H1 (cell line): ENCODE results near the gene SOX6. TPM values are rescaled to one million over a fixed set of nuclear protein-coding genes. Genes with fewer than 3 reads are reported as not detected.

Experiments
- CTCF ChIA-PET: fragments of 300-600 bp; sonication (Branson Sonifier 250); formaldehyde crosslinking; loops from one replicate; lab custom pipeline; 2021; ENCODE audit not compliant: partially characterized antibody; lab: Charles Lee
- POLR2A ChIA-PET: fragments of 300-600 bp; sonication (Branson Sonifier 250); formaldehyde crosslinking; loops from one replicate; lab custom pipeline; 2021; ENCODE audit warnings: inconsistent platforms; ENCODE audit not compliant: partially characterized antibody; lab: Charles Lee
- DNase-seq, 2 experiments: peaks; one replicate each; pipeline versions ENCODE4 v3.0.0 to v3.0.0-alpha.2; 2010 to 2022; ENCODE audit warnings: low spot score in 2 of 2, low read depth in 1 of 2, mixed read lengths in 1 of 2
- FAIRE-seq: peaks from 2 replicates; lab custom pipeline; 2011; peaks lifted over from hg19 to GRCh38; lab: Jason Lieb, UNC
- H2AFZ ChIP-seq: 2 replicates; pipeline ENCODE4 v1.8.1; 2012; ENCODE audit warnings: low read length, inconsistent platforms
- H2AK5ac ChIP-seq: 2 replicates; pipeline ENCODE4 v1.6.1; 2013; ENCODE audit warnings: low read depth, low read length
- H2BK120ac ChIP-seq: replicated peaks from 2 replicates; pipeline ENCODE3; 2013; ENCODE audit warnings: low read depth, low read length, inconsistent platforms
- H2BK12ac ChIP-seq: 2 replicates; pipeline ENCODE4 v1.6.1; 2013; ENCODE audit warnings: low read depth, low read length
- H2BK15ac ChIP-seq: 2 replicates; pipeline ENCODE4 v1.6.1; 2013; ENCODE audit warnings: low read length
- H2BK20ac ChIP-seq: 2 replicates; pipeline ENCODE4 v1.6.1; 2013; ENCODE audit warnings: low read length
- H2BK5ac ChIP-seq: 2 replicates; pipeline ENCODE4 v1.6.1; 2013; ENCODE audit warnings: low read depth, low read length
- H3K14ac ChIP-seq: 2 replicates; pipeline ENCODE4 v1.6.1; 2013; ENCODE audit warnings: inconsistent platforms; ENCODE audit not compliant: insufficient read length
- H3K18ac ChIP-seq: 2 replicates; pipeline ENCODE4 v1.6.1; 2013; ENCODE audit warnings: low read length; ENCODE audit errors: extremely low read depth
- H3K23ac ChIP-seq: 2 replicates; pipeline ENCODE4 v1.6.1; 2013; ENCODE audit warnings: inconsistent platforms; ENCODE audit not compliant: insufficient read length
- H3K23me2 ChIP-seq: 2 replicates; pipeline ENCODE4 v1.6.1; 2013; ENCODE audit warnings: low read depth, low read length
- H3K27ac ChIP-seq: 2 replicates; pipeline ENCODE4 v1.6.1; 2011; ENCODE audit warnings: low read depth, low read length, inconsistent platforms
- H3K27me3 ChIP-seq, 4 experiments: replicated peaks in 1 of 4; 1 replicate in 1 of 4; 2 replicates in 3 of 4; pipeline versions ENCODE4 v1.6.1 to v1.8.1; 2011 to 2013; ENCODE audit warnings: low read length in 3 of 4, mild to moderate bottlenecking in 3 of 4, inconsistent platforms in 2 of 4, mixed read lengths in 2 of 4, moderate library complexity in 1 of 4; ENCODE audit not compliant: control insufficient read depth in 3 of 4, insufficient read depth in 3 of 4; ENCODE audit errors: extremely low read depth in 1 of 4
- H3K36me3 ChIP-seq, 4 experiments: 2 replicates each; pipeline versions ENCODE4 v1.6.1 to v1.8.1; 2011 to 2013; ENCODE audit warnings: mild to moderate bottlenecking in 4 of 4, low read length in 3 of 4, moderate library complexity in 2 of 4, control low read depth in 1 of 4, inconsistent platforms in 1 of 4; ENCODE audit not compliant: insufficient read depth in 4 of 4, control insufficient read depth in 2 of 4
- H3K4ac ChIP-seq: replicated peaks from 2 replicates; pipeline ENCODE3; 2013; ENCODE audit warnings: low read length, low read depth, mixed read lengths, inconsistent platforms; ENCODE audit not compliant: insufficient read length
- H3K4me1 ChIP-seq, 4 experiments: replicated peaks in 1 of 4; 1 replicate in 1 of 4; 2 replicates in 3 of 4; pipeline versions ENCODE4 v1.6.1 to v1.8.1; 2011 to 2013; ENCODE audit warnings: low read length in 3 of 4, inconsistent platforms in 2 of 4, mixed read lengths in 1 of 4; ENCODE audit not compliant: insufficient read depth in 4 of 4, control insufficient read depth in 3 of 4
- H3K4me2 ChIP-seq, 2 experiments: 2 replicates each; pipeline versions ENCODE4 v1.6.1 to v1.8.1; 2011 to 2013; ENCODE audit warnings: low read depth in 2 of 2, low read length in 2 of 2, control low read depth in 1 of 2, inconsistent platforms in 1 of 2, mild to moderate bottlenecking in 1 of 2; ENCODE audit not compliant: insufficient read depth in 1 of 2
- H3K4me3 ChIP-seq, 4 experiments: fragments of 200-600, 300-600 bp in 1 of 4; sonication (generic), shearing (Covaris generic), sonication (Bioruptor Twin) in 1 of 4; 2 replicates each; pipeline versions ENCODE4 v1.5.1 to v1.8.1; 2011 to 2016; ENCODE audit warnings: low read length in 4 of 4, low read depth in 3 of 4, control low read depth in 2 of 4, inconsistent platforms in 2 of 4, mild to moderate bottlenecking in 2 of 4, mixed read lengths in 1 of 4, moderate library complexity in 1 of 4; ENCODE audit not compliant: insufficient read depth in 2 of 4; ENCODE audit errors: extremely low read depth in 1 of 4
- H3K56ac ChIP-seq: replicated peaks from 2 replicates; pipeline ENCODE3; 2013; ENCODE audit warnings: low read depth, mild to moderate bottlenecking, mixed read lengths, low read length, inconsistent platforms; ENCODE audit not compliant: insufficient read length
- H3K79me1 ChIP-seq: 2 replicates; pipeline ENCODE4 v1.6.1; 2013; ENCODE audit warnings: low read depth, low read length, control low read depth
- H3K79me2 ChIP-seq, 2 experiments: 2 replicates each; pipeline versions ENCODE4 v1.6.1 to v1.8.1; 2012 to 2013; ENCODE audit warnings: low read length in 2 of 2, mild to moderate bottlenecking in 2 of 2, inconsistent platforms in 1 of 2; ENCODE audit not compliant: insufficient read depth in 2 of 2, control insufficient read depth in 1 of 2
- H3K9ac ChIP-seq, 4 experiments: replicated peaks in 1 of 4; 1 replicate in 1 of 4; 2 replicates in 3 of 4; pipeline versions ENCODE4 v1.6.1 to v1.8.1; 2011 to 2013; ENCODE audit warnings: low read depth in 3 of 4, low read length in 3 of 4, control low read depth in 2 of 4, mild to moderate bottlenecking in 2 of 4, moderate library complexity in 2 of 4, inconsistent platforms in 1 of 4; ENCODE audit errors: extremely low read depth in 1 of 4
- H3K9me3 ChIP-seq, 2 experiments: 2 replicates each; pipeline versions ENCODE4 v1.6.1 to v1.8.1; 2012 to 2013; ENCODE audit warnings: mild to moderate bottlenecking in 2 of 2, moderate library complexity in 2 of 2, control low read depth in 1 of 2, inconsistent platforms in 1 of 2, low read depth in 1 of 2, low read length in 1 of 2, mixed read lengths in 1 of 2; ENCODE audit not compliant: insufficient read depth in 2 of 2
- H4K20me1 ChIP-seq, 2 experiments: replicated peaks in 1 of 2; 2 replicates each; pipeline versions ENCODE3 to v1.8.1; 2011 to 2013; ENCODE audit warnings: inconsistent platforms in 2 of 2, low read length in 2 of 2, mild to moderate bottlenecking in 1 of 2; ENCODE audit not compliant: insufficient read depth in 2 of 2, control insufficient read depth in 1 of 2
- H4K5ac ChIP-seq: 2 replicates; pipeline ENCODE4 v1.6.1; 2013; ENCODE audit warnings: low read length, low read depth, mixed read lengths, inconsistent platforms; ENCODE audit not compliant: insufficient read length
- H4K8ac ChIP-seq: 2 replicates; pipeline ENCODE4 v1.8.0; 2013; ENCODE audit warnings: mild to moderate bottlenecking, moderate library complexity, low read length, inconsistent platforms; ENCODE audit not compliant: insufficient read depth; ENCODE audit errors: extremely low read depth
- H4K91ac ChIP-seq: replicated peaks from 2 replicates; pipeline ENCODE3; 2013; ENCODE audit warnings: low read length, mixed read lengths, inconsistent platforms; ENCODE audit not compliant: insufficient read length
- MAFK ChIP-seq: IDR thresholded peaks from 2 replicates; pipeline ENCODE4 v1.6.1; 2012; ENCODE audit warnings: low read depth, mild to moderate bottlenecking, improper control_type of control experiment, low read length
- TCF12 ChIP-seq: IDR thresholded peaks from 2 replicates; pipeline ENCODE4 v1.6.1; 2011; ENCODE audit warnings: low read depth, mild to moderate bottlenecking, low read length
- WGBS, 2 experiments: shearing (Covaris generic) in 1 of 2; methylation state at CpG; one replicate each; pipeline versions ENCODE4 v1.1.6 to v1.1.7; 2013 to 2015; ENCODE audit warnings: low lambda C conversion rate in 2 of 2, mixed read lengths in 2 of 2, inconsistent platforms in 1 of 2, low coverage in 1 of 2, missing lambda C conversion rate in 1 of 2; ENCODE audit not compliant: insufficient replicate concordance in 2 of 2, insufficient coverage in 1 of 2, insufficient read length in 1 of 2; ENCODE audit errors: extremely low coverage in 1 of 2, missing lambda C conversion rate in 1 of 2; 5-methylcytosine and 5-hydroxymethylcytosine counted together
- polyA plus RNA-seq, 7 experiments: library from polyadenylated mRNA; depleted of rRNA in 3 of 7; stranded (reverse) in 5 of 7; unstranded in 2 of 7; fragments of >200 nt in 5 of 7; fragments of 200-250 nt in 2 of 7; gene quantifications; 1 replicate in 5 of 7; 2 replicates in 1 of 7; 4 replicates in 1 of 7; pipeline versions ENCODE4 v1.2.1 to v1.2.3, GENCODE V29; 2011 to 2013; ENCODE audit warnings: missing spikeins in 2 of 7, mixed read lengths in 2 of 7
- total RNA-seq: library from RNA; stranded (reverse); fragmentation: NEBNext Ultra II Directional; extraction: Animal tissue kit (Norgen Biotek cat#: 25700); gene quantifications from 2 replicates; pipeline ENCODE4 v1.2.1, GENCODE V29; 2021

Gene SOX6
- total and polyA plus RNA-seq, 2 of the 8 experiments (the other 6 are each of a cell fraction or from before 2014, with no cell fraction given) = 0.09 TPM; not detected in 1

DNA sequence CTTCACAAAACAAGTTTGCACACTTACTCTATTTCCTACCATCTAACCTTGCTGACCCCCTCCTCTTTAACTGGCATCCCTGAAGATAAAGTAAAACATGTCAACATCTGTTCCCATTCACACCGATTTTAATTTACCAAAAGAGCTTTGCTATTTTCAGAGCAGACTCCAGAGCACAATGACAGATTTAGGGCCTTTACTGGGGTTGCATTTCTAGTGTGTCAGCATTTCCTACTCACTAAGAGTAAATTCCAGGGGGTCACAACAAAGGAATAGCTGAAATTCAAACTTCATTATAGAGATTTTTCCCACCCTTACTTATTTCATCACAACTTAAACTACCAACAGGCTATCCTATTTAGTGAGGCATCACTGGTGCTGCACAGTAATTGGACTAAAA lies 60.8 kb downstream of the SOX6 start:
- Histone ChIP-seq H3K4me3 (no peak overlapping the region), H3K27me3 (no peaks in the 10 kb centered on the region), H3K23ac (no peak overlapping the region), H4K20me1 (no peaks in the 10 kb centered on the region), H3K18ac (no peak overlapping the region), H2BK120ac (no peak overlapping the region), H2AFZ (no peak overlapping the region), H3K9me3 (no peaks in the 10 kb centered on the region), H3K79me2 (no peaks in the 10 kb centered on the region), H2BK5ac (no peak overlapping the region), H3K4me2 (no peak overlapping the region), H4K5ac (no peak overlapping the region), H3K27ac (no peak overlapping the region), H4K91ac (no peak overlapping the region), H3K79me1 (no peaks in the 10 kb centered on the region), H3K9ac (no peak overlapping the region), H3K23me2 (no peaks in the 10 kb centered on the region), H3K14ac (no peak overlapping the region), H3K4ac (no peak overlapping the region), H2BK15ac (no peak overlapping the region), H3K56ac (no peak overlapping the region), H4K8ac (no peak overlapping the region), H2BK20ac (no peak overlapping the region), H2AK5ac (no peak overlapping the region), H3K36me3 (no peaks in the 10 kb centered on the region), H2BK12ac (no peak overlapping the region), H3K4me1 (no peaks in the 10 kb centered on the region)
- TF ChIP-seq TCF12 = no peak
- TF ChIP-seq MAFK = 0 out of 2 replicates have a peak, but pooled peaks have one; percentile 27
- CTCF ChIA-PET = interaction anchor here (1.2 kb wide), 1 partner anchor 43 kb away, joined by 3 read pairs; no protein-coding TSS in a partner anchor
- DNase-seq (no peak), FAIRE-seq (no peak)
- POLR2A ChIA-PET = no interaction called here
- 72% methylated on average over 1 of the region's 1 CpG; no CpG with 5 or more reads in 1 of the 2 experiments for WGBS, 2 experiments
